T-helper 2 cell (primary cell): Measurements from ENCODE around the gene TMEM205.
A peak's percentile ranks its signal among the peaks of the same experiment; 100 is the strongest.
"Not testable (repeated sequence)": the region's sequence is repeated elsewhere in the genome, so short reads cannot be mapped to it uniquely, and the experiment has no call there.

ENCODE experiments used
- DNase-seq, 5 experiments: peaks; one replicate each; pipeline versions ENCODE4 v3.0.0 to v3.0.0-alpha.2; 2012 to 2022
- total RNA-seq, 2 donors: gene quantifications; one replicate each; lab custom pipeline; 2026; lab: John Stamatoyannopoulos, UW

The TMEM205 gene
- 4.1 to 7.5 reads per million in 2 donors for total RNA-seq

GRCh38 chr19:11346104-11346940 is at the start of gene TMEM205, which contains the start of gene CCDC159:
TSS of gene TMEM205 (minus strand) at chr19:11346268. CDS start at chr19:11345619, 649 bp downstream.
TSS of gene CCDC159 (plus strand) at chr19:11346519. CDS start at chr19:11346607, 88 bp downstream.
- peak; percentile 90 to 99 (median 98) for DNase-seq

- DNase-seq, result no peak
Measured at GRCh38 chr19:11390933-11391680, 45.0 kb upstream of the TMEM205 start.

DNA sequence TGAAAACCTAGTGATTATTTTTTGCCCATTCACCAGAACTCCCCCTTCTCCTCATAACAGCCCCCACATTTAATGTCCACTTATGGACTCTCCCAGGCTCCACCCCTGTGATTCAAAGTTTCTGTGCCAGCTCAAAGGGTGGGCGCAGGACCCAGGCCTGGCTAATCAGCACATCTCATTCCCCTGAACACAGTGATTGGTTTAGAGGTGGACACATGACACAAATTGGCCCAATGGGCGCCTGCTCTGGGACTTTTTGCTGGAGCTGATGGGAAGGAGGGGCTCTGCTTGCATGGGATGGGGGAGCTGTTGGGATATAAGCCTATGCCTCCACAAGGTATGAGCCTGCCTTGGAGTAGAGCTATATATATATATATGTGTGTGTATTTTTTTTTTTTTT is 44.3 kb upstream of the TMEM205 start:
- no peak for DNase-seq

DNA sequence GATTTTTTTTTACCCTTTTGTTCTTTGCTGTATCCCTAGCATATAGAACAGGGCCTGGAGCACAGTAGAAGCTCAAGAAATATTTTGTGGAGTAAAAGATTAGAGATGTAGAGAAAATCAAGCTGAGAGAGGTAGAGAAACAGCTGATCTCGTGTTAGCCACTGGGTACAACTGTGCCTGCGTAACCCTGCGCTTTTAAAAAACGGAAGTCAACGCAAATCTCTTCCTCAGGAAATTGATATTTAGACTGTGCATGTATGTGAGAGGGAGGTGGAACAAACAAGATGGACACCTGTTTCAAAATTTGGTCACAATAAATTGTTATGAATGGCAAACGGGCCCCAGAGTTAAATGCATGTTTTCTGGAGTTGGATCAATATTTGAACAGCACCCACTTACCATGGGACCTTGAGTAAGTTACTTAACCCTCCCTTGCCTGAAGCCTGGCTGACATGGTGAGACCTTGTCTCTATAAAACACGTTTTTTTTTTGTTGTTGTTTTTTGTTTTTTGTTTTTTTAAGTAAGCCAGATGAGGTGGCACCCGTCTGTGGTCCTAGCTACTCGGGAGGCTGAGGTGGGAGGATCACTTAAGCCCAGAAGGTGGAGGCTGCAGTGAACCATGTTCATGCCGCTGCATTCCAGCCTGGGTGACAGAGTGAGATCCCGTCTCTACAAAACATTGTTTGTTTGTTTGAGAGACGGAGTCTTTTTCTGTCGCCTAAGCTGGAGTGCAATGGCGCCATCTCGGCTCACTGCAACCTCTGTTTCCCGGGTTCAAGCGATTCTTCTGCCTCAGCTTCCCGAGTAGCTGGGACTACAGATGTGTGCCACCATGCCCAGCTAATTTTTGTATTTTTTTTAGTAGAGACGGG is 41.3 kb upstream of the TMEM205 start:
- peak in 1 of 5 experiments; percentile 48 for DNase-seq

- no peak for DNase-seq
Measured at GRCh38 chr19:11384778-11385129, 38.7 kb upstream of the TMEM205 start.

GRCh38 chr19:11383706-11384048 is 37.6 kb upstream of the TMEM205 start:
- no peak for DNase-seq

GRCh38 chr19:11382898-11383705 is 37.0 kb upstream of the TMEM205 start:
- DNase-seq, result peak in 3 of 5 experiments; percentile 18 to 48 (median 20)

GRCh38 chr19:11380653-11381537 is 34.8 kb upstream of the TMEM205 start:
- DNase-seq, result peak; percentile 91 to 99 (median 96)

GRCh38 chr19:11379857-11380350 is 33.8 kb upstream of the TMEM205 start:
- DNase-seq, result no peak

DNA sequence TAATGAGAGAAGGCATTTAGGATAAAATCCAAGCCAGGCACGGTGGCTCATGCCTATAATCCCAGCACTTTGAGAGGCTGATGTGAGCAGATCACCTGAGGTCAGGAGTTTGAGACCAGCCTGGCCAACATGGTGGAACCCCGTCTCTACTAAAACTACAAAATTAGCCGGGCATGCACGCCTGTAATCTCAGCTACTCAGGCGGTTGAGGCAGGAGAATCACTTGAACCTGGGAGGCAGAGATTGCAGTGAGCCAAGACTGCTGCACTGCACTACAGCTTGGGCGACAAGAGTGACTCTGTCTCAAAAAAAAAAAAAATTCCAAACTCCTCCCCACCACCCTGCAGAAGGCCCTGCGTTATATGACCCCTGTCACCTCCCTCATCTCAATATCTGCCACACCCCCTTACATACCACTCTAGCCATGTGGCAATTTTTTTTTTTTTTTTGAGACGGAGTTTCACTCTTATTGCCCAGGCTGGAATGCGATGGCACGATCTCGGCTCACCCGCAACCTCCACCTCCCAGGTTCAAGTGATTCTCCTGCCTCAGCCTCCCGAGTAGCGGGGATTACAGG is 33.3 kb upstream of the TMEM205 start:
- DNase-seq, result not testable (repeated sequence)

DNA sequence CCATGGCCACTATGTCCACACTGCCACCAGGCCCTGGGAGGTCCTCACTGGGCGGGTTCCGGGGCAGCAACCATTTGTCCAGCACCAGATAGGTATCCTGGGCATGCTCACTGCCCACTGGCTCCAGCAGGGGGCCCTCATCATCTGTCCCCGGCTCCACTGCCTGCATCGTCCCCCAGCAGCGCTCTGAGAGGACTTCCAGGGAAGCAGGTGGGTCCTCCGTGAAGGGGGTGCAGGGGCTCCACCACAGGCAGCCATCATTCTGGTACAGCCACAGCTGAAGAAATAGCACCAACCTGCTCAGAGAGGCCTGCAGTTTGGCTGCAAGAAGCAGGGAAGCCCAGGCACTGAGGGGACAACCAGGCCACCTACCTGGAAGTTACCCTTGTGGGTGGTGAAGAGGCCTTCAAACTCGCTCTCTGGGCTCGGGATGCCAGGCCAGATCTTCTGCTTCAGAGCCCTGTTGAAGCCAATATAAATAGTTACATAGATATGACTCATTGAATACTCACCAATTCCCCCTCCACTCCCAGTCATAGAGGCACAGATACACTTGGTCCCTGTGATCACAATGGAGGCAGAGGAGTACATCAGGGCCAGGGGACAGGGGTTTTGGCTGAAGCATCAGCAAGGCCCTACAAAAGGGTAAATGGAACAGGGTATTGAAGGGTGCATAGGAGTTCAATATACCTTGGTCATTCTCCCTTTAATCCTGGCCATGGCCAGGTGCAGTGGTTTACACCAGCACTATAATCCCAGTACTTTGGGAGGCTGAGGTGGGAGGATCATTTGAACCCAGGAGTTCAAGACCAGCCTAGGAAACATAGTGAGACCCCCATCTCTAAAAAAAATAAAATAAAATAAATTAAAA is 32.5 kb upstream of the TMEM205 start:
- DNase-seq, result peak in 1 of 5 experiments; percentile 24

DNA sequence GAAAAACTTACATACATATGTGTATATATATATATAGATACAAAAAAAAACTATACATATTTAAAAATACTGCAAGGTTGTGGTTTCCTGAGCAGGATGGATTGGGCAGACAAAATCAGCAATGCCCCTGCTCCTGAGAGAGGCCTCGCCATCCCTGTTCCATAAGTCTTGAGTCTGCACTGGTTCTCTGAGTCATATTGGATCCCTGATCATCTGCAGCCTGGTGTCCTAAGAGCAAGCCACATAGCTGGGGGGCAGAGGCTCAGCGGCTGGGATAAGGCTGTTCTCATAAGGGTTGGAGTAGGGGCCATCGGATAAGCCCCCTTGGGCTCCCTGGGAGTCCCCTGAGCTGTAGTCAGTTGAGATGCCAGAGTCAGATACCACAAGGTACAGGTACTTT is 31.7 kb upstream of the TMEM205 start:
- no peak for DNase-seq

- DNase-seq, result peak in 1 of 5 experiments; percentile 57
Measured at GRCh38 chr19:11377237-11377636, 31.2 kb upstream of the TMEM205 start.

DNA sequence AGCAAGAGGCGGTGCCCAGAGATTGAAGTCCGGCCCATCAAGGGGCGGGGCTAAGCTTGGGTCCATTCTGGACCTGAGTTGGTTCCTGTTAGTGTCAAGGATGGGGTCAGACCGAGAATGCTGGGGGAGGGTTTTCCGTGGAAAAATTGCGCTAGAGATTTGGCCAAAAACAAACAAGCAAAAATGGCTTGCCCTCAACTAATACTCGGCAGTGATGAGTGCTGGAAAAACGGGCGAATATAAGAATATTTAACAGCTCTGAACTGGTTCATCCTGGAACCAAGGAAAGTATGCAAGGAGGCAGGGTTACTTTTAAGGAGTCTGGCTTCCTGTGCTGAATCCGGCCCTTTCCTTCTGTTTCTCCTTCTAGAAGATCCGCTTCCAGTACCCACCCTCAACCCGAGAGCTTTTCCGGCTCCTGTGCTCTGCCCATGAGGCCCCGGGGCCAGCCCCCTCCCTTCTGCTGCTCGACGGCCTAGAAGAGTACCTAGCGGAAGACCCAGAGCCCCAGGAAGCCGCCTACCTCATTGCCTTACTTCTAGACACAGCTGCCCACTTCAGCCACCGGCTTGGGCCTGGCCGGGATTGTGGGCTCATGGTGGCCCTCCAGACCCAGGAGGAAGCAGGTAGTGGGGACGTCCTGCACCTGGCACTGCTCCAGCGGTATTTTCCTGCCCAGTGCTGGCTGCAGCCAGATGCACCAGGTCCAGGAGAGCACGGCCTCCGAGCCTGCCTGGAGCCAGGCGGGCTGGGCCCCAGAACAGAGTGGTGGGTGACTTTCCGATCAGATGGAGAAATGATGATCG is 29.3 kb upstream of the TMEM205 start:
- DNase-seq, result peak; percentile 44 to 93 (median 67)

DNA sequence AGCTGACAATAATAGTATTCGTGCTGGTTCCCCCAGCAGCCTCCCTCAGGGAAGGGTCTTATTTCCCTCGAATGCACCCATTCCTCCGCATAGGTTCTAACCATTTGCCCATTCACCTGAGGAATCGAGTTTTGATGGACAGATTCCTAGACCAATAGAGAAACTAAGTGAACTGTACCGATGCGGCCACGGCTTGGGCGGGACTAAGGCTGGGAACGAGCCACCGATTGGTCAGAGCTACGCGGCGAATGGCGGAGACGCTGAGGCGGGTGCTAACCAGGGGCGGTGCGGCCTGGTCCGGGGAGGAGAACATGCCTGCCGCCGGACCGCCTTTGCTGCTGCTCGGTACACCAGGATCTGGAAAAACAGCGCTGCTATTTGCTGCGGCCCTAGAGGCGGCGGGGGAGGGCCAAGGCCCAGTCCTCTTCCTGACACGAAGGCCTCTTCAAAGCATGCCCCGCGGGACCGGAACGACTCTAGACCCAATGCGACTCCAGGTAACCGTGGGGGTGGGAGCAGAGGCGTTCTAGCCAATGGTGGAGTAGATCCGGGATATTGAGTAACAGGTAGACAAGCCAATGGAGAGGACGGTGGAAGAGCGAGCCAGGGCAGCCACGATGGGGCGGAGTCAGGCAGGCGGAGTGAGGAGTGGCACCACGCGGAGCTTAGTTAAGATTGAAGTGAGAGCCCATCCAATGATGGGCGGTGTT is 28.5 kb upstream of the TMEM205 start, which contains the start of gene SWSAP1:
Gene SWSAP1, plus strand, starts transcription at position 234 of the 710 bp plus-strand sequence. Its CDS starts 15 bp downstream, at position 249.
- peak; percentile 89 to 100 (median 95) for DNase-seq

GRCh38 chr19:11373885-11374432 is 27.9 kb upstream of the TMEM205 start:
- peak in 1 of 5 experiments; percentile 43 for DNase-seq
